Right cardiac atrium (tissue), 5 donors: ENCODE data around the gene ATP2B3. TPM values are rescaled to one million over a fixed set of nuclear protein-coding genes. Genes with fewer than 3 reads are reported as not detected.

ENCODE experiments used
- polyA plus RNA-seq: library from polyadenylated mRNA; stranded (reverse); fragments of 200-250 nt; gene quantifications from one replicate; pipeline ENCODE4 v1.2.3, GENCODE V29; 2013
- total RNA-seq, 4 donors: library from RNA; stranded (reverse); fragmentation: NEBNext Ultra II Directional; extraction: Animal tissue kit (Norgen Biotek cat#: 25700); gene quantifications; one replicate each; pipeline ENCODE4 v1.2.1, GENCODE V29; 2021
- donor health status: healthy with polysubstance abuse.
- donor health status: DM: no; HTN: yes; CAD: no.
- donor health status: DM: no; HTN: no; CAD: no.
- donor health status: DM: no; HTN: yes; CAD: no; lungs with severe emphysema.
- donor health status: DM: yes; HTN: yes; CAD: no.

The ATP2B3 gene
- total and polyA plus RNA-seq, 5 donors: under 0.01 TPM; not detected in 4

Other genes starting within 250 kb of the ATP2B3 start
- gene PNMA6F, start 195.9 kb upstream of the ATP2B3 start, total RNA-seq: not detected
- gene PNMA6F, start 195.9 kb upstream of the ATP2B3 start, polyA plus RNA-seq: not detected
- 1 to 10 TPM; 5.2 to 7.5 (median 6.3) TPM for gene ZNF275, start 183.5 kb upstream of the ATP2B3 start, total RNA-seq
- gene ZNF275, start 183.5 kb upstream of the ATP2B3 start, polyA plus RNA-seq: 2.7 TPM
- gene PNMA6E, start 116.3 kb upstream of the ATP2B3 start, total RNA-seq: not detected
- gene PNMA6E, start 116.3 kb upstream of the ATP2B3 start, polyA plus RNA-seq: not detected
- gene ZFP92, start 106.2 kb upstream of the ATP2B3 start, total RNA-seq: 1 to 10 TPM in 1 of 4 donors, under 1 TPM in 3; 0.57 to 1.6 (median 0.77) TPM
- 0.32 TPM for gene ZFP92, start 106.2 kb upstream of the ATP2B3 start, polyA plus RNA-seq
- gene TREX2, start 71.6 kb upstream of the ATP2B3 start, total RNA-seq: under 1 TPM in 2 of 4 donors, not detected in 2; 0.28 to 0.91 TPM
- gene TREX2, start 71.6 kb upstream of the ATP2B3 start, polyA plus RNA-seq: 0.48 TPM
- gene HAUS7, start 47.1 kb upstream of the ATP2B3 start, total RNA-seq: 10 to 100 TPM; 14.5 to 18.3 (median 16.8) TPM
- 17.3 TPM for gene HAUS7, start 47.1 kb upstream of the ATP2B3 start, polyA plus RNA-seq
- 100 to 1,000 TPM; 173 to 244 (median 206) TPM for gene BGN, start 22.7 kb upstream of the ATP2B3 start, total RNA-seq
- gene BGN, start 22.7 kb upstream of the ATP2B3 start, polyA plus RNA-seq: 167 TPM
- 10 to 100 TPM; 24.4 to 32.9 (median 30.6) TPM for gene CCNQ, start 81.5 kb downstream of the ATP2B3 start, total RNA-seq
- 55.0 TPM for gene CCNQ, start 81.5 kb downstream of the ATP2B3 start, polyA plus RNA-seq
- gene DUSP9, start 129.6 kb downstream of the ATP2B3 start, total RNA-seq: under 1 TPM in 1 of 4 donors, not detected in 3; 0.14 TPM
- gene DUSP9, start 129.6 kb downstream of the ATP2B3 start, polyA plus RNA-seq: not detected
- 10 to 100 TPM in 2 of 4 donors, 1 to 10 TPM in 2; 7.8 to 12.4 (median 11.0) TPM for gene PNCK, start 156.2 kb downstream of the ATP2B3 start, total RNA-seq
- 9.1 TPM for gene PNCK, start 156.2 kb downstream of the ATP2B3 start, polyA plus RNA-seq
- gene SLC6A8, start 170.3 kb downstream of the ATP2B3 start, total RNA-seq: 100 to 1,000 TPM; 107 to 191 (median 151) TPM
- gene SLC6A8, start 170.3 kb downstream of the ATP2B3 start, polyA plus RNA-seq: 131 TPM
- gene BCAP31, start 206.7 kb downstream of the ATP2B3 start, total RNA-seq: 100 to 1,000 TPM; 111 to 143 (median 123) TPM
- 149 TPM for gene BCAP31, start 206.7 kb downstream of the ATP2B3 start, polyA plus RNA-seq
- 10 to 100 TPM; 14.1 to 15.9 (median 15.5) TPM for gene ABCD1, start 207.2 kb downstream of the ATP2B3 start, total RNA-seq
- 11.0 TPM for gene ABCD1, start 207.2 kb downstream of the ATP2B3 start, polyA plus RNA-seq
- 10 to 100 TPM in 1 of 4 donors, 1 to 10 TPM in 3; 7.0 to 10.9 (median 9.5) TPM for gene PLXNB3, start 246.6 kb downstream of the ATP2B3 start, total RNA-seq
- 6.8 TPM for gene PLXNB3, start 246.6 kb downstream of the ATP2B3 start, polyA plus RNA-seq